Ovary (tissue), 3 donors: ENCODE measurements around the gene SPATA3.

Experiments
- EP300 ChIP-seq: sonication (generic); formaldehyde crosslinking; IDR thresholded peaks from one replicate; pipeline ENCODE4 v1.6.1; 2017; ENCODE audit warnings: antibody characterized with exemption
- POLR2A ChIP-seq: fragments of 450-650 bp; IDR thresholded peaks from one replicate; pipeline ENCODE4 v1.6.1; 2017; ENCODE audit warnings: antibody characterized with exemption, mild to moderate bottlenecking, moderate library complexity
- TF ChIP-seq, protein P1 (sequence below), 3 donors: fragments of 450-650 bp in 2 of 3; fragments of 200-600 bp in 1 of 3; IDR thresholded peaks; one replicate each; pipeline versions ENCODE4 v1.5.1 to v1.8.0; 2016 to 2022; ENCODE audit warnings: antibody characterized with exemption in 3 of 3, mild to moderate bottlenecking in 1 of 3
- donor health status: DM: no; HTN: no; CAD: no.

DNA sequence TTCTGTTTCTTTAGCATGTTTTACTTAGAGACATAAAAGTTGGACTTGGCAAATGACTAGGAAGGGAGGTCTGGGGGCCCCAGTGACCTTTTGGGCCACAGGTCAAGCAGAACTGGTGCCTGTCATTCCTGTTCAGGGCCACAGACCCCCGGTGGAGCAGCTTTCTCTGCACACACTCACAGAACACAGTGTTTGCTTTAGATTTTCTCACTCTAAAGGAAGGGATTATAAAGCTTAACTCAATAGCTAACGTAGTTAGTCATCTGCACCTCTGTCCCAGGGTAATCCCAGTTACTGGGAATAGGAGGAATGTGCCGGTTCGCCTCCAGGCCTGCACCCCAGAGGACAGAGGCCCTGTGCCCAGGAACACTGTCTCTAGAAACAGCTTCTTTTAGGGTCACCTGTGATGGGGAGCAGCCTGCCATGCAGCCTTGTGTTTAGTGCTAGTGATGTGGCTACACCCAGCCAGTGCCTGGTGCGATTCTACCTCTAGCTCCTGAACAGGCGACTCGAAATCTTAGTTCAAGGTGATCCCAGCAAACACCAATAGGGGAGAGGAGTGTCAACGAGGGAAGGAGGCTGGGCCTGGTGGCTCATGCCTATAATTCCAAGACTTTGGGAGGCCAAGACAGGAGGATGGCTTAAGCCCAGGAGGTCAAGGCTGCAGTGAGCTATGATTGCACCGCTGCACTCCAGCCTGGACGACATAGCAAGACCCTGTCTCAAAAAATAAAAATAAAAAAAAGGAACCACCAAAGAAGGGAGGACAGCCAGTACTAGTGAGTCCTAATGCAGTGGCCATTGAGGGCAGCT, 11.6 kb downstream of the SPATA3 start:
- TF ChIP-seq, protein P1, sequence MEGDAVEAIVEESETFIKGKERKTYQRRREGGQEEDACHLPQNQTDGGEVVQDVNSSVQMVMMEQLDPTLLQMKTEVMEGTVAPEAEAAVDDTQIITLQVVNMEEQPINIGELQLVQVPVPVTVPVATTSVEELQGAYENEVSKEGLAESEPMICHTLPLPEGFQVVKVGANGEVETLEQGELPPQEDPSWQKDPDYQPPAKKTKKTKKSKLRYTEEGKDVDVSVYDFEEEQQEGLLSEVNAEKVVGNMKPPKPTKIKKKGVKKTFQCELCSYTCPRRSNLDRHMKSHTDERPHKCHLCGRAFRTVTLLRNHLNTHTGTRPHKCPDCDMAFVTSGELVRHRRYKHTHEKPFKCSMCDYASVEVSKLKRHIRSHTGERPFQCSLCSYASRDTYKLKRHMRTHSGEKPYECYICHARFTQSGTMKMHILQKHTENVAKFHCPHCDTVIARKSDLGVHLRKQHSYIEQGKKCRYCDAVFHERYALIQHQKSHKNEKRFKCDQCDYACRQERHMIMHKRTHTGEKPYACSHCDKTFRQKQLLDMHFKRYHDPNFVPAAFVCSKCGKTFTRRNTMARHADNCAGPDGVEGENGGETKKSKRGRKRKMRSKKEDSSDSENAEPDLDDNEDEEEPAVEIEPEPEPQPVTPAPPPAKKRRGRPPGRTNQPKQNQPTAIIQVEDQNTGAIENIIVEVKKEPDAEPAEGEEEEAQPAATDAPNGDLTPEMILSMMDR (IDR thresholded peaks at IDR 0.05): no peak
- TF ChIP-seq POLR2A (no peak), EP300 (no peak)
